Panc1 (cell line): ENCODE measurements around the gene KCNMA1. TPM values are rescaled to one million over a fixed set of nuclear protein-coding genes. Genes with fewer than 3 reads are reported as not detected.

ENCODE experiments used
- ATAC-seq: fragments of 200-7000 bp; cut with Tn5 transposase; 2 replicates; pipeline ENCODE4 v1.9.1; 2020; ENCODE audit warnings: mild to moderate bottlenecking, moderate library complexity
- BruUV-seq: library from RNA; stranded (reverse); fragments of 400-500 nt; replicated peaks from 2 replicates; lab custom pipeline; 2021; lab: Mats Ljungman, UMichigan
- CTCF ChIA-PET: fragments of 300-600 bp; sonication (Branson Sonifier 250); formaldehyde crosslinking; loops from one replicate; lab custom pipeline; 2022; ENCODE audit warnings: antibody characterized with exemption; lab: Charles Lee
- POLR2A ChIA-PET: fragments of 300-600 bp; sonication (Branson Sonifier 250); formaldehyde crosslinking; loops from one replicate; lab custom pipeline; 2022; ENCODE audit warnings: antibody characterized with exemption; lab: Charles Lee
- DNase-seq: peaks from one replicate; pipeline ENCODE4 v3.0.0-alpha.2; 2010; ENCODE audit warnings: low read depth, low spot score
- H3K27ac ChIP-seq: 2 replicates; pipeline ENCODE4 v1.5.1; 2011; ENCODE audit warnings: mild to moderate bottlenecking, low read length, inconsistent platforms
- H3K27me3 ChIP-seq: fragments of 200-500 bp; sonication (Bioruptor generic); 2 replicates; pipeline ENCODE4 v1.6.0; 2014; ENCODE audit warnings: low read length, inconsistent platforms; ENCODE audit not compliant: control insufficient read depth, insufficient read depth
- H3K36me3 ChIP-seq: fragments of 200-500 bp; sonication (Bioruptor generic); 2 replicates; pipeline ENCODE4 v1.5.1; 2014; ENCODE audit warnings: inconsistent platforms, mild to moderate bottlenecking, low read length, moderate library complexity; ENCODE audit not compliant: control insufficient read depth, insufficient read depth
- H3K4me1 ChIP-seq: 2 replicates; pipeline ENCODE4 v1.5.1; 2011; ENCODE audit warnings: inconsistent platforms, mild to moderate bottlenecking, low read length, moderate library complexity; ENCODE audit not compliant: control insufficient read depth, insufficient read depth
- H3K4me3 ChIP-seq, 2 experiments: 2 replicates each; pipeline ENCODE4 v1.5.1; 2011 to 2012; ENCODE audit warnings: low read depth in 2 of 2, low read length in 2 of 2, mild to moderate bottlenecking in 2 of 2, inconsistent platforms in 1 of 2, moderate library complexity in 1 of 2
- H3K9me3 ChIP-seq: fragments of 200-500 bp; sonication (Bioruptor generic); 2 replicates; pipeline ENCODE4 v1.5.1; 2014; ENCODE audit warnings: low read depth, mild to moderate bottlenecking, inconsistent platforms, low read length, moderate library complexity; ENCODE audit not compliant: control insufficient read depth, insufficient read depth
- POLR2AphosphoS5 ChIP-seq: IDR thresholded peaks from 2 replicates; pipeline ENCODE4 v1.6.1; 2012; ENCODE audit warnings: mild to moderate bottlenecking, low read depth, low read length, moderate library complexity
- SIN3A ChIP-seq: IDR thresholded peaks from 2 replicates; pipeline ENCODE4 v1.6.1; 2012; ENCODE audit warnings: low read depth, mild to moderate bottlenecking, low read length, moderate library complexity, borderline replicate concordance; ENCODE audit not compliant: insufficient read depth
- TCF7L2 ChIP-seq: IDR thresholded peaks from 2 replicates; pipeline ENCODE4 v1.6.1; 2011; ENCODE audit warnings: mild to moderate bottlenecking, low read depth, low read length, inconsistent platforms
- in situ Hi-C: cut with HindIII; loops from 2 replicates; pipeline ENCODE4 v1.10.0; 2016; ENCODE audit warnings: low sequenced_read_pairs, low pct_unique_long_range_greater_than_20kb
- intact Hi-C: fragments of 100-400 bp; cut with micrococcal nuclease; formaldehyde crosslinking; loops from one replicate; pipeline ENCODE4 v1.10.0; 2022; ENCODE audit not compliant: unreplicated experiment
- total RNA-seq: library from RNA; stranded (reverse); gene quantifications from one replicate; pipeline ENCODE4 v1.2.1, GENCODE V29; 2021; ENCODE audit not compliant: unreplicated experiment
- TF ChIP-seq, protein P1 (sequence below), 2 experiments: IDR thresholded peaks; 2 replicates each; pipeline ENCODE4 v1.6.1; 2011 to 2012; ENCODE audit warnings: low read depth in 2 of 2, control low read depth in 1 of 2, low read length in 1 of 2, mild to moderate bottlenecking in 1 of 2, moderate library complexity in 1 of 2; ENCODE audit not compliant: insufficient read depth in 1 of 2
- TF ChIP-seq, protein P2 (sequence below): fragments of 450-650 bp; IDR thresholded peaks from 2 replicates; pipeline ENCODE4 v1.5.1; 2017; ENCODE audit warnings: mild to moderate bottlenecking

The KCNMA1 gene
- total RNA-seq, 1 experiment from 2014 or later = 91.9 TPM

DNA sequence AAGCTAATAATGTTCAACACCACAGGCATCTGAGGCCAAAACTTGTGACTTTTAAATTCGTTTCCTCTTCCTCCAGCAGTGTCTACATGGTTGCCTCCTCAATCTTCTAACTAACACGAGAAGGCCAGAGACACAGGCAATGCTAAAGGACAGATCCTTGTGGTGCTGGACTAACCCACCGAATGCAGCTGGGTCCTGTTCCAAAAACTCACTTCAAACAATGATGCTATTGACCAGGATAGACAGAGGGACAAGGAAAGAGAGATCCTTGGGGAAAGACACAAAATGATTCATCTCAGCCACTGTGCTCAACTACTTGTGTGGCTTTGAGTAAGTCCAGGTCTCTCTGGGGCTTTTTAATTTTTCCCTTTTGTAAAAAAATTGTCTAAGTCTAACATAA, 107.6 kb downstream of the KCNMA1 start:
- Histone ChIP-seq H3K36me3 (no peaks in the 10 kb centered on the region), H3K4me1 (peaks cover 83% of the 10 kb centered on the region), H3K27me3 (no peaks in the 10 kb centered on the region), H3K27ac (peak overlapping the region; percentile 92), H3K4me3 (no peak overlapping the region), H3K9me3 (no peaks in the 10 kb centered on the region)
- ChIA-PET POLR2A (interaction anchor here (0.9 kb wide), 1 partner anchor 43 kb away, joined by 3 read pairs; no protein-coding TSS in a partner anchor), CTCF (interaction anchor here (1.0 kb wide), 1 partner anchor 23 kb away, joined by 3 read pairs; no protein-coding TSS in a partner anchor)
- BruUV-seq = no TSS peak
- no peak for DNase-seq
- no peak for TF ChIP-seq POLR2AphosphoS5
- TF ChIP-seq SIN3A = no peak
- TF ChIP-seq, protein P1, sequence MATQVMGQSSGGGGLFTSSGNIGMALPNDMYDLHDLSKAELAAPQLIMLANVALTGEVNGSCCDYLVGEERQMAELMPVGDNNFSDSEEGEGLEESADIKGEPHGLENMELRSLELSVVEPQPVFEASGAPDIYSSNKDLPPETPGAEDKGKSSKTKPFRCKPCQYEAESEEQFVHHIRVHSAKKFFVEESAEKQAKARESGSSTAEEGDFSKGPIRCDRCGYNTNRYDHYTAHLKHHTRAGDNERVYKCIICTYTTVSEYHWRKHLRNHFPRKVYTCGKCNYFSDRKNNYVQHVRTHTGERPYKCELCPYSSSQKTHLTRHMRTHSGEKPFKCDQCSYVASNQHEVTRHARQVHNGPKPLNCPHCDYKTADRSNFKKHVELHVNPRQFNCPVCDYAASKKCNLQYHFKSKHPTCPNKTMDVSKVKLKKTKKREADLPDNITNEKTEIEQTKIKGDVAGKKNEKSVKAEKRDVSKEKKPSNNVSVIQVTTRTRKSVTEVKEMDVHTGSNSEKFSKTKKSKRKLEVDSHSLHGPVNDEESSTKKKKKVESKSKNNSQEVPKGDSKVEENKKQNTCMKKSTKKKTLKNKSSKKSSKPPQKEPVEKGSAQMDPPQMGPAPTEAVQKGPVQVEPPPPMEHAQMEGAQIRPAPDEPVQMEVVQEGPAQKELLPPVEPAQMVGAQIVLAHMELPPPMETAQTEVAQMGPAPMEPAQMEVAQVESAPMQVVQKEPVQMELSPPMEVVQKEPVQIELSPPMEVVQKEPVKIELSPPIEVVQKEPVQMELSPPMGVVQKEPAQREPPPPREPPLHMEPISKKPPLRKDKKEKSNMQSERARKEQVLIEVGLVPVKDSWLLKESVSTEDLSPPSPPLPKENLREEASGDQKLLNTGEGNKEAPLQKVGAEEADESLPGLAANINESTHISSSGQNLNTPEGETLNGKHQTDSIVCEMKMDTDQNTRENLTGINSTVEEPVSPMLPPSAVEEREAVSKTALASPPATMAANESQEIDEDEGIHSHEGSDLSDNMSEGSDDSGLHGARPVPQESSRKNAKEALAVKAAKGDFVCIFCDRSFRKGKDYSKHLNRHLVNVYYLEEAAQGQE (IDR thresholded peaks at IDR 0.05; ENCODE audit: insufficient read depth in 1 of 2, low read depth in 2 of 2, low read length in 1 of 2) = no peak
- no peak for TF ChIP-seq TCF7L2
- TF ChIP-seq, protein P2, sequence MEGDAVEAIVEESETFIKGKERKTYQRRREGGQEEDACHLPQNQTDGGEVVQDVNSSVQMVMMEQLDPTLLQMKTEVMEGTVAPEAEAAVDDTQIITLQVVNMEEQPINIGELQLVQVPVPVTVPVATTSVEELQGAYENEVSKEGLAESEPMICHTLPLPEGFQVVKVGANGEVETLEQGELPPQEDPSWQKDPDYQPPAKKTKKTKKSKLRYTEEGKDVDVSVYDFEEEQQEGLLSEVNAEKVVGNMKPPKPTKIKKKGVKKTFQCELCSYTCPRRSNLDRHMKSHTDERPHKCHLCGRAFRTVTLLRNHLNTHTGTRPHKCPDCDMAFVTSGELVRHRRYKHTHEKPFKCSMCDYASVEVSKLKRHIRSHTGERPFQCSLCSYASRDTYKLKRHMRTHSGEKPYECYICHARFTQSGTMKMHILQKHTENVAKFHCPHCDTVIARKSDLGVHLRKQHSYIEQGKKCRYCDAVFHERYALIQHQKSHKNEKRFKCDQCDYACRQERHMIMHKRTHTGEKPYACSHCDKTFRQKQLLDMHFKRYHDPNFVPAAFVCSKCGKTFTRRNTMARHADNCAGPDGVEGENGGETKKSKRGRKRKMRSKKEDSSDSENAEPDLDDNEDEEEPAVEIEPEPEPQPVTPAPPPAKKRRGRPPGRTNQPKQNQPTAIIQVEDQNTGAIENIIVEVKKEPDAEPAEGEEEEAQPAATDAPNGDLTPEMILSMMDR = no peak
- ATAC-seq = no peak
- in situ Hi-C loops = no loop called here
- intact Hi-C loops = no loop called here

DNA sequence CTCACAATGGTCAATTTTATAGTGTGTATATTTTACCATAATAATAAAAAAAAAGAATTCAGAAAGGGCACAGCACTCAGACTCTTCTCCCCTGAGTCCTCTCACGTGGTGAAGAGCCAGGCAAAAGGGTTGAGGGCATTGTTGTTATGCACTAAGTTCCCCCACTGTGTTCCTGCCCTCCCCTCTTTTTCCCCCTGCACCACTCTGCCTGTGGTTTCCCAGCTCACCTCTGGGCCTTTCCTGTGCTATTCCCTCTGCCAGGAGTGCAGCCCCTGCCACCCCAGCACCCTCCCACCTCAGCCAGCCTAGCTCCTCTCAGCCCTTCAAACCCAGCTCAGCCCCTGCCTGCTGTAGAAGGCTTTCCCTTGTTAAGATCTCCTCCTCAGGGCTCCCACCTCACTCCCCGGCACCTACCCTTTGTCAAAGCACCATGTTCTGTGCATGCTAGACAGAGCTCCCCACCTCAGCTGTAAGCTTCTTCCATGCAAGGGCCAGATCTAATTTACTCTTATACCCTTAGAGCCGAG, 108.5 kb downstream of the KCNMA1 start:
- Histone ChIP-seq H3K9me3 (no peaks in the 10 kb centered on the region), H3K4me1 (peaks cover 84% of the 10 kb centered on the region), H3K36me3 (no peaks in the 10 kb centered on the region), H3K27ac (peak overlapping the region; percentile 92), H3K4me3 (no peak overlapping the region), H3K27me3 (no peaks in the 10 kb centered on the region)
- CTCF ChIA-PET = no interaction called here
- in situ Hi-C loops = no loop called here
- POLR2A ChIA-PET = interaction anchor here (0.7 kb wide), 1 partner anchor 57 kb away, joined by 3 read pairs; no protein-coding TSS in a partner anchor
- intact Hi-C loops = no loop called here
- TF ChIP-seq SIN3A (no peak), TCF7L2 (no peak), POLR2AphosphoS5 (no peak)
- TF ChIP-seq, protein P1 (IDR thresholded peaks at IDR 0.05; ENCODE audit: insufficient read depth in 1 of 2, low read depth in 2 of 2, low read length in 1 of 2) = no peak
- TF ChIP-seq, protein P2 = no peak
- BruUV-seq = no TSS peak
- DNase-seq (no peak), ATAC-seq (no peak)
